ENCODE results near the gene ZNF555. TPM values are rescaled to one million over a fixed set of nuclear protein-coding genes. Genes with fewer than 3 reads are reported as not detected.
"Not testable (repeated sequence)": the region's sequence is repeated elsewhere in the genome, so short reads cannot be mapped to it uniquely, and the experiment has no call there.

Gene ZNF555
- total and polyA plus RNA-seq, 7 experiments from 2014 or later, result 1.2 to 10.0 (median 2.7) TPM

GRCh38 chr19:2900296-2901252 is 59.3 kb downstream of the ZNF555 start, which contains the start of gene ZNF57:
Gene ZNF57 (plus strand): TSS chr19:2900928. CDS start chr19:2901046, 118 bp downstream.
- ATAC-seq, result peak; percentile 99
- Mint-ChIP-seq H3K36me3 (peaks cover 0 to 12% (median 0%) of the 10 kb centered on the region in 5 donors), H3K4me3 (peak within 1 kb of the TSS; percentile 88 to 99 (median 96)), H3K4me1 (peaks cover 11 to 28% (median 21%) of the 10 kb centered on the region in 7 donors), H3K9me3 (peaks cover 0 to 28% (median 12%) of the 10 kb centered on the region in 11 donors), H3K27ac (peak within 1 kb of the TSS; percentile 55 to 91 (median 85)), H3K27me3 (no peaks in the 10 kb centered on the region)
- H3K36me3 ChIP-seq (ENCODE audit: control insufficient read depth in 2 of 3, insufficient read depth in 3 of 3, low read length in 3 of 3), result no peaks in the 10 kb centered on the region
- ChIA-PET POLR2A (interaction anchor here (0.6 to 1.0 kb wide), 4 partner anchors 12 to 281 kb away, joined by 3 to 4 read pairs (median 4); partner anchors contain the start of gene ZNF77), CTCF (interaction anchor here (0.6 to 0.8 kb wide), 2 partner anchors 60 to 289 kb away, joined by 6 read pairs; no protein-coding TSS in a partner anchor)
- peak; percentile 83 to 98 (median 96) for DNase-seq
- H3K4me3 ChIP-seq (ENCODE audit: low read length), result peak within 1 kb of the TSS; percentile 79
- H3K4me1 ChIP-seq (ENCODE audit: control insufficient read depth in 2 of 2, insufficient read depth in 2 of 2, low read length in 2 of 2), result peaks cover 0 to 4% of the 10 kb centered on the region in 2 donors
- peaks cover 0 to 6% (median 0%) of the 10 kb centered on the region in 3 experiments for H3K9me3 ChIP-seq (ENCODE audit: control insufficient read depth in 2 of 3, low read length in 3 of 3)
- peak within 1 kb of the TSS; percentile 63 for H3K27ac ChIP-seq (ENCODE audit: low read depth, low read length)
- H3K27me3 ChIP-seq (ENCODE audit: control insufficient read depth in 2 of 2, insufficient read depth in 2 of 2, low read length in 2 of 2), result no peaks in the 10 kb centered on the region
- intact Hi-C loops (cut with micrococcal nuclease), result loop anchor here (1.0 to 5.0 kb wide), 9 partner anchors 11 to 1493 kb away; partner anchors contain the start of genes DAZAP1 (in 1 of the 2), NCLN (in 1 of the 2), THOP1 (in 1 of the 2) and TLE5 (in 1 of the 2)

GRCh38 chr19:2902590-2903218 is 61.4 kb downstream of the ZNF555 start:
- H3K9me3 ChIP-seq (ENCODE audit: control insufficient read depth in 2 of 3, low read length in 3 of 3), result no peaks in the 10 kb centered on the region
- DNase-seq, result no peak
- ChIA-PET CTCF (no interaction called here), POLR2A (interaction anchor here (0.7 kb wide), 1 partner anchor 42 kb away, joined by 4 read pairs; the partner anchor contains the start of gene ZNF77)
- Mint-ChIP-seq H3K27ac (peak overlapping the region in 1 of 9 donors; percentile 7), H3K4me1 (peaks cover 11 to 38% (median 31%) of the 10 kb centered on the region in 7 donors), H3K27me3 (no peaks in the 10 kb centered on the region), H3K4me3 (peak overlapping the region in 7 of 10 donors; percentile 88 to 99 (median 96)), H3K9me3 (peaks cover 0 to 8% (median 1%) of the 10 kb centered on the region in 11 donors), H3K36me3 (peaks cover 0 to 10% (median 0%) of the 10 kb centered on the region in 5 donors)
- H3K4me3 ChIP-seq (ENCODE audit: low read length), result no peak overlapping the region
- peaks cover 0 to 4% (median 0%) of the 10 kb centered on the region in 3 experiments for H3K36me3 ChIP-seq (ENCODE audit: control insufficient read depth in 2 of 3, insufficient read depth in 3 of 3, low read length in 3 of 3)
- no peak overlapping the region for H3K27ac ChIP-seq (ENCODE audit: low read depth, low read length)
- H3K27me3 ChIP-seq (ENCODE audit: control insufficient read depth in 2 of 2, insufficient read depth in 2 of 2, low read length in 2 of 2), result no peaks in the 10 kb centered on the region
- ATAC-seq, result no peak
- peaks cover 0 to 4% of the 10 kb centered on the region in 2 donors for H3K4me1 ChIP-seq (ENCODE audit: control insufficient read depth in 2 of 2, insufficient read depth in 2 of 2, low read length in 2 of 2)
- intact Hi-C loops (cut with micrococcal nuclease), result loop anchor here in 1 of 2 donors (5.0 kb wide), 1 partner anchor 1495 kb away; the partner anchor contains the start of gene DAZAP1

GRCh38 chr19:2903326-2903725 is 62.1 kb downstream of the ZNF555 start:
- DNase-seq; H3K9me3 ChIP-seq (ENCODE audit: control insufficient read depth in 2 of 3, low read length in 3 of 3); H3K27me3 ChIP-seq (ENCODE audit: control insufficient read depth in 2 of 2, insufficient read depth in 2 of 2, low read length in 2 of 2); H3K9me3 Mint-ChIP-seq; H3K27me3 Mint-ChIP-seq; H3K27ac Mint-ChIP-seq; H3K4me3 ChIP-seq (ENCODE audit: low read length); H3K4me1 ChIP-seq (ENCODE audit: control insufficient read depth in 2 of 2, insufficient read depth in 2 of 2, low read length in 2 of 2); POLR2A ChIA-PET; H3K36me3 ChIP-seq (ENCODE audit: control insufficient read depth in 2 of 3, insufficient read depth in 3 of 3, low read length in 3 of 3); ATAC-seq; H3K27ac ChIP-seq (ENCODE audit: low read depth, low read length): not testable (repeated sequence)
- intact Hi-C loops (cut with micrococcal nuclease), result loop anchor here in 1 of 2 donors (5.0 kb wide), 1 partner anchor 1496 kb away; the partner anchor contains the start of gene DAZAP1
- Mint-ChIP-seq H3K36me3 (peaks cover 0 to 10% (median 0%) of the 10 kb centered on the region in 5 donors), H3K4me1 (peaks cover 11 to 38% (median 31%) of the 10 kb centered on the region in 7 donors), H3K4me3 (peak overlapping the region in 3 of 10 donors; percentile 40 to 66 (median 43))
- CTCF ChIA-PET, result interaction anchor here (0.7 kb wide), 1 partner anchor 1701 kb away, joined by 3 read pairs; no protein-coding TSS in a partner anchor

GRCh38 chr19:2905918-2906519 is 64.7 kb downstream of the ZNF555 start:
- DNase-seq, result no peak
- no peaks in the 10 kb centered on the region for H3K27me3 ChIP-seq (ENCODE audit: control insufficient read depth in 2 of 2, insufficient read depth in 2 of 2, low read length in 2 of 2)
- H3K9me3 Mint-ChIP-seq, result peaks cover 0 to 17% (median 0%) of the 10 kb centered on the region in 11 donors
- no peak overlapping the region for H3K27ac ChIP-seq (ENCODE audit: low read depth, low read length)
- peaks cover 0 to 19% (median 9%) of the 10 kb centered on the region in 5 donors for H3K36me3 Mint-ChIP-seq
- H3K27me3 Mint-ChIP-seq, result no peaks in the 10 kb centered on the region
- H3K9me3 ChIP-seq (ENCODE audit: control insufficient read depth in 2 of 3, low read length in 3 of 3), result no peaks in the 10 kb centered on the region
- intact Hi-C loops (cut with micrococcal nuclease), result no loop called here
- peaks cover 0 to 4% (median 0%) of the 10 kb centered on the region in 3 experiments for H3K36me3 ChIP-seq (ENCODE audit: control insufficient read depth in 2 of 3, insufficient read depth in 3 of 3, low read length in 3 of 3)
- H3K4me3 Mint-ChIP-seq, result no peak overlapping the region
- peaks cover 11 to 38% (median 30%) of the 10 kb centered on the region in 7 donors for H3K4me1 Mint-ChIP-seq
- no peak overlapping the region for H3K4me3 ChIP-seq (ENCODE audit: low read length)
- peaks cover 0 to 4% of the 10 kb centered on the region in 2 donors for H3K4me1 ChIP-seq (ENCODE audit: control insufficient read depth in 2 of 2, insufficient read depth in 2 of 2, low read length in 2 of 2)
- CTCF ChIA-PET, result no interaction called here
- no peak for ATAC-seq
- POLR2A ChIA-PET, result no interaction called here
- H3K27ac Mint-ChIP-seq, result no peak overlapping the region

GRCh38 chr19:2906631-2907195 is 65.4 kb downstream of the ZNF555 start:
- CTCF ChIA-PET, result no interaction called here
- no peak for ATAC-seq

More at GRCh38 chr19:2906631-2907195, 65.4 kb downstream of the ZNF555 start:
- Histone ChIP-seq H3K4me1 (ENCODE audit: control insufficient read depth in 2 of 2, insufficient read depth in 2 of 2, low read length in 2 of 2) (peaks cover 0 to 2% of the 10 kb centered on the region in 2 donors), H3K4me3 (ENCODE audit: low read length) (no peak overlapping the region), H3K9me3 (ENCODE audit: control insufficient read depth in 2 of 3, low read length in 3 of 3) (no peaks in the 10 kb centered on the region), H3K27me3 (ENCODE audit: control insufficient read depth in 2 of 2, insufficient read depth in 2 of 2, low read length in 2 of 2) (no peaks in the 10 kb centered on the region), H3K27ac (ENCODE audit: low read depth, low read length) (no peak overlapping the region), H3K36me3 (ENCODE audit: control insufficient read depth in 2 of 3, insufficient read depth in 3 of 3, low read length in 3 of 3) (peaks cover 0 to 4% (median 0%) of the 10 kb centered on the region in 3 experiments)
- H3K4me3 Mint-ChIP-seq, result no peak overlapping the region
- peaks cover 0 to 19% (median 0%) of the 10 kb centered on the region in 11 donors for H3K9me3 Mint-ChIP-seq
- H3K36me3 Mint-ChIP-seq, result peaks cover 0 to 20% (median 12%) of the 10 kb centered on the region in 5 donors
- H3K27ac Mint-ChIP-seq, result no peak overlapping the region
- POLR2A ChIA-PET, result no interaction called here
- H3K27me3 Mint-ChIP-seq, result no peaks in the 10 kb centered on the region
- DNase-seq, result no peak
- intact Hi-C loops (cut with micrococcal nuclease), result no loop called here
- peaks cover 7 to 36% (median 29%) of the 10 kb centered on the region in 7 donors for H3K4me1 Mint-ChIP-seq
